ENCODE data around the gene OR4S2. TPM values are rescaled to one million over a fixed set of nuclear protein-coding genes. Genes with fewer than 3 reads are reported as not detected.

Gene OR4S2
- not detected for polyA plus RNA-seq

- 76 to 79% (median 78%) methylated on average over 2 of the region's 2 CpGs for WGBS, 3 donors
- H3K27ac ChIP-seq (ENCODE audit: low read depth, low read length) = no peak within 1 kb of the TSS
These were observed at the start of gene OR4S2 for GRCh38 chr11:55648027-55648426. TSS of gene OR4S2 (plus strand) at chr11:55648327. CDS start at chr11:55650904, 2,577 bp downstream.

GRCh38 chr11:55607545-55607944 is 40.6 kb upstream of the OR4S2 start, which contains the start of gene OR4C11:
TSS of gene OR4C11 (minus strand) at chr11:55607645. CDS start at chr11:55604373, 3,272 bp downstream.
- WGBS, 3 donors = 33 to 49% (median 44%) methylated on average over 2 of the region's 2 CpGs
- H3K27ac ChIP-seq (ENCODE audit: low read depth, low read length) = no peak within 1 kb of the TSS

- 70 to 87% (median 75%) methylated on average over 1 of the region's 1 CpG for WGBS, 3 donors
These were observed 23.6 kb upstream of the OR4S2 start for GRCh38 chr11:55624531-55624930.

GRCh38 chr11:55634813-55635212 is 13.3 kb upstream of the OR4S2 start, which contains the start of gene OR4P4:
TSS of gene OR4P4 (plus strand) at chr11:55635113.
- 31 to 55% (median 44%) methylated on average over 3 of the region's 3 CpGs for WGBS, 3 donors
- H3K27ac ChIP-seq (ENCODE audit: low read depth, low read length) = no peak within 1 kb of the TSS

More at GRCh38 chr11:55624531-55624930, 23.6 kb upstream of the OR4S2 start:
- no peak overlapping the region for H3K27ac ChIP-seq (ENCODE audit: low read depth, low read length)

DNA sequence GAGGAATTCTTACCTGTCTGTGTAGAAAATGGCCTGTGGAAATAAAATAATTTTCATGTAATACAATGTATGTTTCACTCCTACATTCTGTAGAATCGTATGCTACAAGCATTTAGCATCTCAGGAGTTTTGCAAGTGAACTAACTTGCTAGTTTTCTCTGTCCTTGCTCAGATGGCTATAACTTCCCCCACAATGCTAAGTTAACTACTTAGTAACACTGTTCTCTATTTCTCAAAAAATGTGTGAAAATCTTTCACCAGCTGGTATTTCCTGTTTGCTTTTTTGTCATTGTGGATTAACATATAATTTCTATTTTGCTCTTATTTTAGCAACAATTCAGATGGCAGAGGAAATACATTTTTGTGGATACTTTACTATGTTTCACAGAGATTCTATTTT is 4.4 kb downstream of the OR4S2 start:
- no peak overlapping the region for H3K27ac ChIP-seq (ENCODE audit: low read depth, low read length)
- 58 to 66% (median 58%) methylated on average over 1 of the region's 1 CpG for WGBS, 3 donors

GRCh38 chr11:55655096-55655495 is 7.0 kb downstream of the OR4S2 start:
- H3K27ac ChIP-seq (ENCODE audit: low read depth, low read length) = no peak overlapping the region

DNA sequence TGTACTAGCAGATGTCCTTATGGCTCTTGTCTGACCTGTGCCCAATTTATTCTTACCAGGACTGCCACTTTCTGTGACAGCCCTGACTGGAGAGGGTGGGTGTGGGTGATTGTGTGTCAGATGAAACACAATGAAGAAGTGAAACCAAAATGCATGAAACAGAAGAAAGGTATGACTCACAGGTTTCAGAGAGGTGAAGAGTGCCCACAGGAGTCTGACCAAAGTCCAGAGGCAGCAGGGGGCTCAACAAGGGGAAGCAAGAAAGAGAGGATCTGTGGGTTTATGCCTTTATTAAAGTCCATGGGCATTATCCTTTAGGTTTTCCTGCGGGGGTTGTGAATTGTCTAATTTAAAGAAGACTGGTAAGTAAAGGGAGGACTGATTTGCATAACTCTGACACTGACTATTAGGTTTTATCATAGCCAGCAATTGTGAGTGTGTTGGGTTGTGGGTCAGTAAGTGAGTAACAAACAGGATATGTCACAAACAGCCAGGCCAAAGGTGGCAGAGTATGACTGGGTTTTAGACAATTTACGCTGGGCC is 10.0 kb downstream of the OR4S2 start:
- no peak overlapping the region for H3K27ac ChIP-seq (ENCODE audit: low read depth, low read length)
- 83 to 89% (median 88%) methylated on average over 2 of the region's 2 CpGs for WGBS, 3 donors

- WGBS, 3 donors = 24 to 47% (median 47%) methylated on average over 1 of the region's 1 CpG
- no peak overlapping the region for H3K27ac ChIP-seq (ENCODE audit: low read depth, low read length)
These were observed 10.5 kb downstream of the OR4S2 start for GRCh38 chr11:55658608-55659007.

DNA sequence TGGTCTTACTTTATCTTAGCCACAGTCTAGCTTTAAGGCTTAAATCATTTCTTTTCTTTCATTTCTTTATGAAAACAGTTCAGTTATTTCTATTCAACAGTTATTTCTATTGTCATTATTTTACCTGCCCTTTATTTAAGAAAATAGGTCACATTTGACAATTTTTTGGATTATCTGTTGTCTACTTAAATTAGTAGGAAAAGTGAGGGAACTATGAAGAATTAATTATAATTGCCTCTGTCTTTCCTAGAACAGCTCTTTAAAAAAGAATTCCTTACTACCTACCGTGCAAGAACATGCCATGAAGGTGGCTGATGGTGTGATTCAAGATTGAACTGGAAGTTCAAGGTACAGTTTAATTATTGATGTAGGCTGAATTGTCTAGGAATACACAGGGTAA is 13.8 kb downstream of the OR4S2 start, which contains the start of gene OR4C6:
Gene OR4C6 (plus strand): TSS at position 301 of the 400 bp plus-strand sequence. CDS start 2,966 bp downstream, outside the sequence.
- WGBS, 3 donors = 52 to 77% (median 74%) methylated on average over 1 of the region's 1 CpG
- H3K27ac ChIP-seq (ENCODE audit: low read depth, low read length) = no peak within 1 kb of the TSS

- 39 to 45% (median 43%) methylated on average over 2 of the region's 2 CpGs for WGBS, 3 donors
- no peak overlapping the region for H3K27ac ChIP-seq (ENCODE audit: low read depth, low read length)
These were observed 21.2 kb downstream of the OR4S2 start for GRCh38 chr11:55669376-55669775.

DNA sequence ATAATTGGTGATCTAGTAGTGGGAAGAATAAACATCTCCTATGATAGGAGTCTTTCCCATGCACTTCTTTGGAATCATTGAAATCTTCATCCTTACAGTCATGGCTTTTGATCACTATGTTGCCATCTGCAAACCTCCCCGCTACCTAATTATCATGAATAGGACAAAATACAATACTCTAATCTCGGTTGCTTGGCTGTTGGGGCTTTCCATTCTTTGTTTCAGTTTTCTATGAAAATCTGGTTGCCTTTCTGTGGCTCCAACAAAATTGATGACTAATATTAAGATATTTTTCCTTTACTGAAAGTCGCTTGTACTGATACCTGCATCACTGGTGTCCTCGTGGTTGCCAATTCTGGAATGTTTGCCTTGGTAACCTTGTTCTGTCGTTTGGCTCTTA is 25.7 kb downstream of the OR4S2 start:
- H3K27ac ChIP-seq (ENCODE audit: low read depth, low read length) = no peak overlapping the region
- WGBS, 3 donors = 54 to 58% (median 58%) methylated on average over 5 of the region's 5 CpGs

GRCh38 chr11:55697817-55698216 is 49.7 kb downstream of the OR4S2 start:
- H3K27ac ChIP-seq (ENCODE audit: low read depth, low read length) = no peak overlapping the region
- 76 to 81% (median 79%) methylated on average over 3 of the region's 3 CpGs for WGBS, 3 donors

GRCh38 chr11:55701429-55701828 is 53.3 kb downstream of the OR4S2 start:
- H3K27ac ChIP-seq (ENCODE audit: low read depth, low read length) = no peak overlapping the region
- WGBS, 3 donors = 71 to 86% (median 82%) methylated on average over 4 of the region's 4 CpGs

Other genes starting within 250 kb of the OR4S2 start
- gene OR4C15, start 93.9 kb upstream of the OR4S2 start, polyA plus RNA-seq = not detected
- gene OR4C16, start 76.2 kb upstream of the OR4S2 start, polyA plus RNA-seq = not detected
- not detected for gene OR4C11, start 40.7 kb upstream of the OR4S2 start, polyA plus RNA-seq
- gene OR4P4, start 13.2 kb upstream of the OR4S2 start, polyA plus RNA-seq = not detected
- not detected for gene OR4C6, start 13.9 kb downstream of the OR4S2 start, polyA plus RNA-seq
- not detected for gene OR5D13, start 125.1 kb downstream of the OR4S2 start, polyA plus RNA-seq
- gene OR5D14, start 147.2 kb downstream of the OR4S2 start, polyA plus RNA-seq = not detected
- gene OR5L1, start 163.0 kb downstream of the OR4S2 start, polyA plus RNA-seq = not detected
- not detected for gene OR5D18, start 171.3 kb downstream of the OR4S2 start, polyA plus RNA-seq
- gene OR5L2, start 178.9 kb downstream of the OR4S2 start, polyA plus RNA-seq = not detected
- not detected for gene OR5D16, start 190.4 kb downstream of the OR4S2 start, polyA plus RNA-seq
- gene TRIM51, start 235.0 kb downstream of the OR4S2 start, polyA plus RNA-seq = not detected